Calu3 (cell line): ENCODE results near the gene TERC. TPM values are rescaled to one million over a fixed set of nuclear protein-coding genes. Genes with fewer than 3 reads are reported as not detected.

Experiments
- BruUV-seq: library from RNA; stranded (reverse); fragments of 400-500 nt; replicated peaks from 2 replicates; lab custom pipeline; 2021; lab: Mats Ljungman, UMichigan
- CTCF ChIA-PET: fragments of 300-600 bp; sonication (Branson Sonifier 250); formaldehyde crosslinking; loops from one replicate; lab custom pipeline; 2022; ENCODE audit warnings: antibody characterized with exemption; lab: Charles Lee
- DNase-seq: peaks from one replicate; pipeline ENCODE4 v3.0.0; 2022
- H3K27ac Mint-ChIP-seq: one replicate; pipeline ENCODE4 v1.8.0; 2022; ENCODE audit warnings: mixed read lengths; ENCODE audit not compliant: unreplicated experiment
- H3K27me3 Mint-ChIP-seq: one replicate; pipeline ENCODE4 v1.8.0; 2022; ENCODE audit warnings: mixed read lengths; ENCODE audit not compliant: unreplicated experiment
- H3K36me3 Mint-ChIP-seq: one replicate; pipeline ENCODE4 v1.8.0; 2022; ENCODE audit warnings: mild to moderate bottlenecking, moderate library complexity, mixed read lengths; ENCODE audit not compliant: insufficient read depth, unreplicated experiment
- H3K4me1 Mint-ChIP-seq: one replicate; pipeline ENCODE4 v1.8.0; 2022; ENCODE audit warnings: mild to moderate bottlenecking, low read depth, mixed read lengths; ENCODE audit not compliant: unreplicated experiment
- H3K4me3 Mint-ChIP-seq: one replicate; pipeline ENCODE4 v1.8.0; 2022; ENCODE audit warnings: mild to moderate bottlenecking, low read depth, moderate library complexity, mixed read lengths; ENCODE audit not compliant: unreplicated experiment
- H3K9me3 Mint-ChIP-seq: one replicate; pipeline ENCODE4 v1.8.0; 2022; ENCODE audit warnings: low read depth, mixed read lengths; ENCODE audit not compliant: unreplicated experiment
- intact Hi-C: fragments of 100-400 bp; cut with micrococcal nuclease; formaldehyde crosslinking; loops from one replicate; pipeline ENCODE4 v1.10.0; 2022; ENCODE audit not compliant: unreplicated experiment
- total RNA-seq: library from RNA; stranded (reverse); gene quantifications from 2 replicates; pipeline ENCODE4 v1.2.3, GENCODE V29; 2022
- TF ChIP-seq, protein P1 (sequence below): fragments of 200-600 bp; IDR thresholded peaks from one replicate; pipeline ENCODE4 v1.8.0; 2022; ENCODE audit warnings: antibody characterized with exemption; ENCODE audit not compliant: unreplicated experiment

Gene TERC
- total RNA-seq, 1 experiment from 2014 or later = 11.0 TPM

GRCh38 chr3:169812332-169813235 lies 47.7 kb upstream of the TERC start, which contains the start of the genes LRRC34 and LRRIQ4:
TSS of gene LRRC34 (minus strand) at chr3:169812904. CDS start at chr3:169812548, 356 bp downstream.
TSS of gene LRRIQ4 (plus strand) at chr3:169812870. CDS start at chr3:169821922, 9,052 bp downstream.
- intact Hi-C loops = loop anchor here (1.0 kb wide), 1 partner anchor 33 kb away; no protein-coding TSS in a partner anchor
- Mint-ChIP-seq H3K27me3 (peaks cover 30% of the 10 kb centered on the region), H3K27ac (no peak within 1 kb of the TSS)

GRCh38 chr3:169811631-169812331 lies 46.9 kb upstream of the TERC start:
- H3K4me1 Mint-ChIP-seq = no peaks in the 10 kb centered on the region
- TF ChIP-seq, protein P1, sequence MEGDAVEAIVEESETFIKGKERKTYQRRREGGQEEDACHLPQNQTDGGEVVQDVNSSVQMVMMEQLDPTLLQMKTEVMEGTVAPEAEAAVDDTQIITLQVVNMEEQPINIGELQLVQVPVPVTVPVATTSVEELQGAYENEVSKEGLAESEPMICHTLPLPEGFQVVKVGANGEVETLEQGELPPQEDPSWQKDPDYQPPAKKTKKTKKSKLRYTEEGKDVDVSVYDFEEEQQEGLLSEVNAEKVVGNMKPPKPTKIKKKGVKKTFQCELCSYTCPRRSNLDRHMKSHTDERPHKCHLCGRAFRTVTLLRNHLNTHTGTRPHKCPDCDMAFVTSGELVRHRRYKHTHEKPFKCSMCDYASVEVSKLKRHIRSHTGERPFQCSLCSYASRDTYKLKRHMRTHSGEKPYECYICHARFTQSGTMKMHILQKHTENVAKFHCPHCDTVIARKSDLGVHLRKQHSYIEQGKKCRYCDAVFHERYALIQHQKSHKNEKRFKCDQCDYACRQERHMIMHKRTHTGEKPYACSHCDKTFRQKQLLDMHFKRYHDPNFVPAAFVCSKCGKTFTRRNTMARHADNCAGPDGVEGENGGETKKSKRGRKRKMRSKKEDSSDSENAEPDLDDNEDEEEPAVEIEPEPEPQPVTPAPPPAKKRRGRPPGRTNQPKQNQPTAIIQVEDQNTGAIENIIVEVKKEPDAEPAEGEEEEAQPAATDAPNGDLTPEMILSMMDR = no peak
- intact Hi-C loops = no loop called here
- peaks cover 8% of the 10 kb centered on the region for H3K36me3 Mint-ChIP-seq
- BruUV-seq = no TSS peak
- CTCF ChIA-PET = interaction anchor here (0.6 kb wide), 1 partner anchor 238 kb away, joined by 7 read pairs; no protein-coding TSS in a partner anchor
- H3K9me3 Mint-ChIP-seq = peaks cover 8% of the 10 kb centered on the region
- peaks cover 24% of the 10 kb centered on the region for H3K27me3 Mint-ChIP-seq
- no peak overlapping the region for H3K27ac Mint-ChIP-seq
- no peak for DNase-seq
- peak overlapping the region; percentile 63 for H3K4me3 Mint-ChIP-seq

More at GRCh38 chr3:169812332-169813235, 47.7 kb upstream of the TERC start, which contains the start of the genes LRRC34 and LRRIQ4:
- peak; percentile 63 for DNase-seq
- TF ChIP-seq, protein P1 = no peak
- Mint-ChIP-seq H3K4me1 (no peaks in the 10 kb centered on the region), H3K36me3 (peaks cover 8% of the 10 kb centered on the region), H3K9me3 (peaks cover 8% of the 10 kb centered on the region), H3K4me3 (peak within 1 kb of the TSS; percentile 63)
- CTCF ChIA-PET = interaction anchor here (0.6 kb wide), 1 partner anchor 238 kb away, joined by 7 read pairs; no protein-coding TSS in a partner anchor
- BruUV-seq = no TSS peak

DNA sequence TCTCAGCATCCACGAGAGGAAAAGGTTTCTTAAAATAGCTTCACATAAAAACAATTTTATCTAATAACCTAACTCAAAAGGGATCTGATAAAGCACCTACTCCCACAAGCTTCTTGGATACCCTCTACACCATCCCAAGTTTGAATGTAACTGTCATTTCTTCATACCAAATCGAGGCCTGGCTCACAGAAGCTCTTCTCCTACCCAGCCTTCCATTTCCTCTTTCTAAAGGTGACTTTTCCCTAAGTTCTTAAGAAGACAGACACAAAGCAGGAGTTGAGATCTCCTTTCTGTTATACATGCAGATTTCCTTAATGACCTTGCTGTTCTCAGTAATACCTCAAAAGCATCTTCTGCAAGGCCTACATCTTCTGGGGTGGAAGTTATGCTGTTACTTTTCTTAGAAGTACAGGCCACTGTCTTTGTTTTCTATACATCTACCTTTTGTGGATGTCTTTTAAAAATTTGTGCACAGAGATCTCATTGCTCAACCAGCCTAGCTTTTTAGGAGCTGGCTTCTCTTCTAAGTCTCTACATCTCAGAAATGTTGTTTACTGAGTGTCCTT lies 44.5 kb upstream of the TERC start:
- Mint-ChIP-seq H3K27ac (no peak overlapping the region), H3K36me3 (peaks cover 6% of the 10 kb centered on the region), H3K9me3 (peaks cover 1% of the 10 kb centered on the region), H3K27me3 (peaks cover 21% of the 10 kb centered on the region), H3K4me1 (no peaks in the 10 kb centered on the region), H3K4me3 (no peak overlapping the region)
- intact Hi-C loops = no loop called here
- DNase-seq = no peak
- TF ChIP-seq, protein P1 = no peak
- no TSS peak for BruUV-seq
- CTCF ChIA-PET = interaction anchor here (0.6 kb wide), 3 partner anchors 643 to 1253 kb away, joined by 3 to 5 read pairs (median 3); no protein-coding TSS in a partner anchor

DNA sequence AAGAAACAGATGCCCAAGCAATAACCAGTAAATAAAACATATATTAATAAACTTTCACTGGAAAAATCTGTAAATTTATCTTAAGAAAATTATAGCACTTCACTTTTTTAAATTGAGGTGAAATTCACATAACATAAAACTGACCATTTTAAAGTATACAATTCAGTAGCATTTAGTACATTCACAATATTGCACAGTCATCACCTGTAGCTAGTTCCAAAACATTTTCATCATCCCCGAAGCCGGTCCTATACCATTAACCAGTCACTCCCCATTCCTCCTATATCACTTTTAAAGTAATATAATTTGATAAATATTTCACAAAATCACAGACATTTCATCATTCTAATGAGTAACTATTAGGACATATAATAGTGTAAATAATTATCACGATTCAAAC lies 39.8 kb upstream of the TERC start:
- Mint-ChIP-seq H3K4me3 (no peak overlapping the region), H3K36me3 (no peaks in the 10 kb centered on the region), H3K27me3 (no peaks in the 10 kb centered on the region), H3K4me1 (no peaks in the 10 kb centered on the region), H3K9me3 (no peaks in the 10 kb centered on the region), H3K27ac (no peak overlapping the region)
- intact Hi-C loops = no loop called here
- BruUV-seq = no TSS peak
- TF ChIP-seq, protein P1 = no peak
- no peak for DNase-seq
- CTCF ChIA-PET = no interaction called here
